GM12878 (cell line): Measurements from ENCODE around the gene ANKRD11. TPM values are rescaled to one million over a fixed set of nuclear protein-coding genes. Genes with fewer than 3 reads are reported as not detected.

Experiments used
- ATAC-seq: fragments of 200-7000 bp; cut with Tn5 transposase; 3 replicates; pipeline ENCODE4 v1.9.1; 2020; ENCODE audit warnings: mild to moderate bottlenecking, moderate library complexity
- BruUV-seq: library from RNA; stranded (reverse); fragments of 400-500 nt; replicated peaks from 2 replicates; lab custom pipeline; 2021; lab: Mats Ljungman, UMichigan
- CTCF ChIA-PET: fragments of 300-600 bp; sonication (Branson Sonifier 250); formaldehyde crosslinking; extraction: SDS; loops from one replicate; lab custom pipeline; 2021; ENCODE audit warnings: inconsistent platforms; lab: Yijun Ruan, JAX
- POLR2A ChIA-PET: fragments of 350-600 bp; formaldehyde crosslinking; extraction: SDS; loops from one replicate; lab custom pipeline; 2021; ENCODE audit warnings: inconsistent platforms; lab: Charles Lee
- RAD21 ChIA-PET: fragments of 300-600 bp; sonication (Branson Sonifier 250); formaldehyde crosslinking; loops from one replicate; lab custom pipeline; 2023; ENCODE audit warnings: antibody characterized with exemption; ENCODE audit not compliant: unreplicated experiment; lab: Charles Lee
- SMC1A ChIA-PET: fragments of 300-600 bp; sonication (Branson Sonifier 250); formaldehyde crosslinking; loops from one replicate; lab custom pipeline; 2023; ENCODE audit not compliant: unreplicated experiment, uncharacterized antibody; lab: Charles Lee
- DNase-seq: peaks from one replicate; pipeline ENCODE4 v3.0.0-alpha.2; 2011; ENCODE audit warnings: low read depth, low spot score
- FAIRE-seq: peaks from 3 replicates; lab custom pipeline; 2011; peaks lifted over from hg19 to GRCh38; lab: Jason Lieb, UNC
- H2AFZ ChIP-seq: 2 replicates; pipeline ENCODE4 v1.6.0; 2011; ENCODE audit warnings: low read depth, low read length, control low read depth; ENCODE audit not compliant: control insufficient read depth
- H3K27ac ChIP-seq: 2 replicates; pipeline ENCODE4 v1.5.1; 2011; ENCODE audit warnings: control low read depth; ENCODE audit not compliant: control insufficient read depth, insufficient read depth
- H3K27me3 ChIP-seq, 2 experiments: replicated peaks in 1 of 2; 2 replicates each; pipeline versions ENCODE4 v1.6.0 to v1.6.1; 2011; ENCODE audit warnings: low read length in 1 of 2; ENCODE audit not compliant: control insufficient read depth in 2 of 2, insufficient read depth in 2 of 2
- H3K36me3 ChIP-seq, 2 experiments: 2 replicates each; pipeline ENCODE4 v1.5.1; 2011; ENCODE audit warnings: low read length in 1 of 2; ENCODE audit not compliant: control insufficient read depth in 2 of 2, insufficient read depth in 2 of 2
- H3K4me1 ChIP-seq: 2 replicates; pipeline ENCODE4 v1.6.1; 2011; ENCODE audit warnings: mild to moderate bottlenecking, low read length, moderate library complexity, mixed read lengths; ENCODE audit not compliant: control insufficient read depth, insufficient read depth
- H3K4me2 ChIP-seq: 2 replicates; pipeline ENCODE4 v1.6.0; 2011; ENCODE audit warnings: control low read depth; ENCODE audit not compliant: control insufficient read depth, insufficient read depth
- H3K4me3 ChIP-seq: fragments of 200-600 bp; sonication (generic); 2 replicates; pipeline ENCODE4 v1.5.1; 2016
- H3K79me2 ChIP-seq: 2 replicates; pipeline ENCODE4 v1.6.0; 2011; ENCODE audit warnings: low read length; ENCODE audit not compliant: control insufficient read depth, insufficient read depth
- H3K9ac ChIP-seq: 2 replicates; pipeline ENCODE4 v1.8.0; 2011; ENCODE audit warnings: low read length, control low read depth, mixed read lengths; ENCODE audit not compliant: control insufficient read depth, insufficient read depth
- H3K9me3 ChIP-seq: replicated peaks from 3 replicates; pipeline ENCODE4 v1.5.1; 2011; ENCODE audit warnings: mild to moderate bottlenecking, low read length; ENCODE audit not compliant: control insufficient read depth, insufficient read depth
- H4K20me1 ChIP-seq: 2 replicates; pipeline ENCODE4 v1.6.0; 2011; ENCODE audit not compliant: control insufficient read depth, insufficient read depth
- BMI1 ChIP-seq: fragments of 450-650 bp; IDR thresholded peaks from 2 replicates; pipeline ENCODE4 v1.6.1; 2016; ENCODE audit warnings: mild to moderate bottlenecking, moderate library complexity, borderline replicate concordance
- IKZF1 ChIP-seq: fragments of 450-650 bp; conservative IDR thresholded peaks from 2 replicates; pipeline ENCODE4 v1.6.1; 2017; ENCODE audit warnings: antibody characterized with exemption, mild to moderate bottlenecking
- LARP7 ChIP-seq: fragments of 450-650 bp; IDR thresholded peaks from 2 replicates; pipeline ENCODE4 v1.6.1; 2017; ENCODE audit warnings: mild to moderate bottlenecking
- MTA2 ChIP-seq: fragments of 450-650 bp; IDR thresholded peaks from 2 replicates; pipeline ENCODE4 v1.6.1; 2016; ENCODE audit warnings: low read depth, mild to moderate bottlenecking, moderate library complexity
- MXI1 ChIP-seq: fragments of 150-350 bp; IDR thresholded peaks from 2 replicates; pipeline ENCODE4 v1.6.1; 2011; ENCODE audit warnings: low read depth, mild to moderate bottlenecking, inconsistent platforms, low read length, improper control_type of control experiment
- NFXL1 ChIP-seq: fragments of 450-650 bp; IDR thresholded peaks from 2 replicates; pipeline ENCODE4 v1.6.1; 2017; ENCODE audit warnings: antibody characterized with exemption, mild to moderate bottlenecking, borderline replicate concordance
- PBX3 ChIP-seq: IDR thresholded peaks from 2 replicates; pipeline ENCODE4 v1.6.1; 2011; ENCODE audit warnings: mild to moderate bottlenecking, low read depth, low read length, moderate library complexity; ENCODE audit not compliant: insufficient replicate concordance
- RAD51 ChIP-seq: fragments of 450-650 bp; IDR thresholded peaks from 2 replicates; pipeline ENCODE4 v1.6.1; 2016; ENCODE audit warnings: moderate library complexity, mild to moderate bottlenecking, inconsistent platforms
- SKIL ChIP-seq: fragments of 450-650 bp; IDR thresholded peaks from 2 replicates; pipeline ENCODE4 v1.6.1; 2017; ENCODE audit warnings: mild to moderate bottlenecking, low read depth, inconsistent platforms; ENCODE audit not compliant: poor library complexity, severe bottlenecking
- ZNF622 ChIP-seq: fragments of 450-650 bp; IDR thresholded peaks from 2 replicates; pipeline ENCODE4 v1.6.1; 2017; ENCODE audit warnings: mild to moderate bottlenecking, inconsistent platforms
- ZZZ3 ChIP-seq: IDR thresholded peaks from 2 replicates; pipeline ENCODE4 v1.6.1; 2011; ENCODE audit warnings: low read depth; ENCODE audit not compliant: control insufficient read depth, insufficient read length
- WGBS: methylation state at CpG from one replicate; pipeline ENCODE4 v1.1.6; 2016; ENCODE audit warnings: low lambda C conversion rate; ENCODE audit not compliant: insufficient replicate concordance, insufficient coverage; ENCODE audit errors: missing lambda C conversion rate; 5-methylcytosine and 5-hydroxymethylcytosine counted together
- in situ Hi-C: fragments of 300-500 bp; cut with MboI; formaldehyde crosslinking; loops from 9 replicates; pipeline ENCODE4 v1.14.3; 2018; ENCODE audit warnings: mixed read lengths
- intact Hi-C: fragments of 100-400 bp; cut with micrococcal nuclease; formaldehyde crosslinking; loops from one replicate; pipeline ENCODE4 v1.14.2; 2022; ENCODE audit not compliant: unreplicated experiment
- polyA plus RNA-seq, 11 experiments: library from polyadenylated mRNA; depleted of rRNA in 4 of 11; unstranded in 6 of 11; stranded (reverse) in 5 of 11; fragments of >200 nt; fragmentation: Nextera tagmentation in 4 of 11; fragmentation: Illumina TruSeq in 1 of 11; extraction: Ambion mirVana in 4 of 11; extraction: Trizol in 1 of 11; gene quantifications; 1 replicate in 1 of 11; 2 replicates in 10 of 11; pipeline versions ENCODE4 v1.2.1 to v1.2.3, GENCODE V29; 2011 to 2016; ENCODE audit warnings: inconsistent platforms in 2 of 11, missing spikeins in 2 of 11, low read depth in 1 of 11
- total RNA-seq, 4 experiments: library from RNA; depleted of rRNA in 3 of 4; stranded (reverse); fragments of >200 nt in 3 of 4; fragmentation: Illumina TruSeq in 1 of 4; extraction: Trizol in 1 of 4; gene quantifications; 2 replicates each; pipeline versions ENCODE4 v1.2.1 to v1.2.3, GENCODE V29; 2013 to 2021
- TF ChIP-seq, protein P1 (sequence below): fragments of 450-650 bp; IDR thresholded peaks from 2 replicates; pipeline ENCODE4 v1.6.1; 2017; ENCODE audit warnings: mild to moderate bottlenecking, moderate library complexity
- TF ChIP-seq, protein P2 (sequence below): fragments of 150-350 bp; IDR thresholded peaks from 2 replicates; pipeline ENCODE4 v1.6.1; 2016; ENCODE audit warnings: low read depth, low read length

The ANKRD11 gene
- total and polyA plus RNA-seq, 10 of the 15 experiments (the other 5 are each of a cell fraction or from before 2014, with no cell fraction given): 5.1 to 103 (median 27.4) TPM

DNA sequence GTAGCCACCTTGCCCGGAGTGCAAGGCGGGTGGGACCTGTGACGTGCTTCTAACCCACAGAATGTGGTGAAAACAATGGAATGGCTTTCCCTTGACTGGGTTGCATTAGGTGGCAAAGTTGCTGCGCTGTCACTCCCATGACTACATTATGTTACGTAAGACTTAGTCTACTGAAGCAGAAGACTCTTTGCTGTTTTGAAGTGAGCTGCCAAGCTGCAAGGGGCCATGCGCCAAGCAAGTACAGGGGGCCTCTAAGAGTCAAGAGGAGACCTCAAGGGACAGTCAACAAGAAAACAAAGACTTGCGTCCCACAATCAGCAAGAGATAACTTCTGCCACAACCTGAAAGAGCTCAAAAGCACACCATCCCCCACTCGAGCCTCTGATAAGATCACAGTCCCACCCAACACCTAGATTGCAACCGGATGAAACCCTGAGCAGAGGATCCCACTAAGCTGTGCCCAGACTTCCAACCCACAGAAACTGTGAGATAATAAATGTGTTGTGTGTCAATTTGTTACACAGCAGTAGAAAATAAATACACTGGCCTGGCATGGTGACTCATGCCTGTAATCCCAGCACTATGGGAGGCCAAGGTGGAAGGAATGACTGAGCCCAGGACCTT is 16.5 kb downstream of the ANKRD11 start:
- H3K9ac ChIP-seq: no peak overlapping the region
- H2AFZ ChIP-seq: no peak overlapping the region
- ChIA-PET SMC1A (interaction anchor here (0.8 to 1.4 kb wide), 2 partner anchors 9 kb away, joined by 3 read pairs; no protein-coding TSS in a partner anchor), POLR2A (interaction anchor here (1.0 to 1.9 kb wide), 3 partner anchors 10 to 53 kb away, joined by 3 to 5 read pairs (median 3); no protein-coding TSS in a partner anchor), CTCF (interaction anchor here (1.1 kb wide), 1 partner anchor 9 kb away, joined by 4 read pairs; no protein-coding TSS in a partner anchor), RAD21 (no interaction called here)
- FAIRE-seq: no peak
- in situ Hi-C loops: no loop called here
- no peak for DNase-seq
- H4K20me1 ChIP-seq: peaks cover 39% of the 10 kb centered on the region
- H3K4me2 ChIP-seq: no peak overlapping the region
- no peak overlapping the region for H3K27ac ChIP-seq
- no peak for ATAC-seq
- intact Hi-C loops: no loop called here
- H3K27me3 ChIP-seq: no peaks in the 10 kb centered on the region
- peaks cover 93% of the 10 kb centered on the region for H3K79me2 ChIP-seq
- no peaks in the 10 kb centered on the region for H3K9me3 ChIP-seq
- peaks cover 33% of the 10 kb centered on the region for H3K4me1 ChIP-seq
- H3K4me3 ChIP-seq: no peak overlapping the region
- peaks cover 0 to 1% of the 10 kb centered on the region in 2 experiments; a peak in 2 of 4 replicates for H3K36me3 ChIP-seq
- 89% methylated on average over 9 of the region's 9 CpGs for WGBS
- BruUV-seq: no TSS peak
- no peak for TF ChIP-seq MXI1
- TF ChIP-seq, protein P1, sequence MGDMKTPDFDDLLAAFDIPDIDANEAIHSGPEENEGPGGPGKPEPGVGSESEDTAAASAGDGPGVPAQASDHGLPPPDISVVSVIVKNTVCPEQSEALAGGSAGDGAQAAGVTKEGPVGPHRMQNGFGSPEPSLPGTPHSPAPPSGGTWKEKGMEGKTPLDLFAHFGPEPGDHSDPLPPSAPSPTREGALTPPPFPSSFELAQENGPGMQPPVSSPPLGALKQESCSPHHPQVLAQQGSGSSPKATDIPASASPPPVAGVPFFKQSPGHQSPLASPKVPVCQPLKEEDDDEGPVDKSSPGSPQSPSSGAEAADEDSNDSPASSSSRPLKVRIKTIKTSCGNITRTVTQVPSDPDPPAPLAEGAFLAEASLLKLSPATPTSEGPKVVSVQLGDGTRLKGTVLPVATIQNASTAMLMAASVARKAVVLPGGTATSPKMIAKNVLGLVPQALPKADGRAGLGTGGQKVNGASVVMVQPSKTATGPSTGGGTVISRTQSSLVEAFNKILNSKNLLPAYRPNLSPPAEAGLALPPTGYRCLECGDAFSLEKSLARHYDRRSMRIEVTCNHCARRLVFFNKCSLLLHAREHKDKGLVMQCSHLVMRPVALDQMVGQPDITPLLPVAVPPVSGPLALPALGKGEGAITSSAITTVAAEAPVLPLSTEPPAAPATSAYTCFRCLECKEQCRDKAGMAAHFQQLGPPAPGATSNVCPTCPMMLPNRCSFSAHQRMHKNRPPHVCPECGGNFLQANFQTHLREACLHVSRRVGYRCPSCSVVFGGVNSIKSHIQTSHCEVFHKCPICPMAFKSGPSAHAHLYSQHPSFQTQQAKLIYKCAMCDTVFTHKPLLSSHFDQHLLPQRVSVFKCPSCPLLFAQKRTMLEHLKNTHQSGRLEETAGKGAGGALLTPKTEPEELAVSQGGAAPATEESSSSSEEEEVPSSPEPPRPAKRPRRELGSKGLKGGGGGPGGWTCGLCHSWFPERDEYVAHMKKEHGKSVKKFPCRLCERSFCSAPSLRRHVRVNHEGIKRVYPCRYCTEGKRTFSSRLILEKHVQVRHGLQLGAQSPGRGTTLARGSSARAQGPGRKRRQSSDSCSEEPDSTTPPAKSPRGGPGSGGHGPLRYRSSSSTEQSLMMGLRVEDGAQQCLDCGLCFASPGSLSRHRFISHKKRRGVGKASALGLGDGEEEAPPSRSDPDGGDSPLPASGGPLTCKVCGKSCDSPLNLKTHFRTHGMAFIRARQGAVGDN: no peak
- TF ChIP-seq PBX3: no peak
- no peak for TF ChIP-seq NFXL1
- TF ChIP-seq ZZZ3: no peak
- no peak for TF ChIP-seq LARP7
- TF ChIP-seq SKIL: no peak
- no peak for TF ChIP-seq MTA2
- no peak for TF ChIP-seq BMI1
- TF ChIP-seq ZNF622: no peak
- TF ChIP-seq IKZF1: no peak
- TF ChIP-seq, protein P2, sequence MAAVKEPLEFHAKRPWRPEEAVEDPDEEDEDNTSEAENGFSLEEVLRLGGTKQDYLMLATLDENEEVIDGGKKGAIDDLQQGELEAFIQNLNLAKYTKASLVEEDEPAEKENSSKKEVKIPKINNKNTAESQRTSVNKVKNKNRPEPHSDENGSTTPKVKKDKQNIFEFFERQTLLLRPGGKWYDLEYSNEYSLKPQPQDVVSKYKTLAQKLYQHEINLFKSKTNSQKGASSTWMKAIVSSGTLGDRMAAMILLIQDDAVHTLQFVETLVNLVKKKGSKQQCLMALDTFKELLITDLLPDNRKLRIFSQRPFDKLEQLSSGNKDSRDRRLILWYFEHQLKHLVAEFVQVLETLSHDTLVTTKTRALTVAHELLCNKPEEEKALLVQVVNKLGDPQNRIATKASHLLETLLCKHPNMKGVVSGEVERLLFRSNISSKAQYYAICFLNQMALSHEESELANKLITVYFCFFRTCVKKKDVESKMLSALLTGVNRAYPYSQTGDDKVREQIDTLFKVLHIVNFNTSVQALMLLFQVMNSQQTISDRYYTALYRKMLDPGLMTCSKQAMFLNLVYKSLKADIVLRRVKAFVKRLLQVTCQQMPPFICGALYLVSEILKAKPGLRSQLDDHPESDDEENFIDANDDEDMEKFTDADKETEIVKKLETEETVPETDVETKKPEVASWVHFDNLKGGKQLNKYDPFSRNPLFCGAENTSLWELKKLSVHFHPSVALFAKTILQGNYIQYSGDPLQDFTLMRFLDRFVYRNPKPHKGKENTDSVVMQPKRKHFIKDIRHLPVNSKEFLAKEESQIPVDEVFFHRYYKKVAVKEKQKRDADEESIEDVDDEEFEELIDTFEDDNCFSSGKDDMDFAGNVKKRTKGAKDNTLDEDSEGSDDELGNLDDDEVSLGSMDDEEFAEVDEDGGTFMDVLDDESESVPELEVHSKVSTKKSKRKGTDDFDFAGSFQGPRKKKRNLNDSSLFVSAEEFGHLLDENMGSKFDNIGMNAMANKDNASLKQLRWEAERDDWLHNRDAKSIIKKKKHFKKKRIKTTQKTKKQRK: no peak
- no peak for TF ChIP-seq RAD51
